Panc1 (cell line): Measurements from ENCODE around the gene G6PC3. TPM values are rescaled to one million over a fixed set of nuclear protein-coding genes. Genes with fewer than 3 reads are reported as not detected.

ENCODE experiments used
- ATAC-seq: fragments of 200-7000 bp; cut with Tn5 transposase; 2 replicates; pipeline ENCODE4 v1.9.1; 2020; ENCODE audit warnings: mild to moderate bottlenecking, moderate library complexity
- BruUV-seq: library from RNA; stranded (reverse); fragments of 400-500 nt; replicated peaks from 2 replicates; lab custom pipeline; 2021; lab: Mats Ljungman, UMichigan
- CTCF ChIA-PET: fragments of 300-600 bp; sonication (Branson Sonifier 250); formaldehyde crosslinking; loops from one replicate; lab custom pipeline; 2022; ENCODE audit warnings: antibody characterized with exemption; lab: Charles Lee
- POLR2A ChIA-PET: fragments of 300-600 bp; sonication (Branson Sonifier 250); formaldehyde crosslinking; loops from one replicate; lab custom pipeline; 2022; ENCODE audit warnings: antibody characterized with exemption; lab: Charles Lee
- DNase-seq: peaks from one replicate; pipeline ENCODE4 v3.0.0-alpha.2; 2010; ENCODE audit warnings: low read depth, low spot score
- H3K27ac ChIP-seq: 2 replicates; pipeline ENCODE4 v1.5.1; 2011; ENCODE audit warnings: mild to moderate bottlenecking, low read length, inconsistent platforms
- H3K27me3 ChIP-seq: fragments of 200-500 bp; sonication (Bioruptor generic); 2 replicates; pipeline ENCODE4 v1.6.0; 2014; ENCODE audit warnings: low read length, inconsistent platforms; ENCODE audit not compliant: control insufficient read depth, insufficient read depth
- H3K36me3 ChIP-seq: fragments of 200-500 bp; sonication (Bioruptor generic); 2 replicates; pipeline ENCODE4 v1.5.1; 2014; ENCODE audit warnings: inconsistent platforms, mild to moderate bottlenecking, low read length, moderate library complexity; ENCODE audit not compliant: control insufficient read depth, insufficient read depth
- H3K4me1 ChIP-seq: 2 replicates; pipeline ENCODE4 v1.5.1; 2011; ENCODE audit warnings: inconsistent platforms, mild to moderate bottlenecking, low read length, moderate library complexity; ENCODE audit not compliant: control insufficient read depth, insufficient read depth
- H3K4me3 ChIP-seq, 2 experiments: 2 replicates each; pipeline ENCODE4 v1.5.1; 2011 to 2012; ENCODE audit warnings: low read depth in 2 of 2, low read length in 2 of 2, mild to moderate bottlenecking in 2 of 2, inconsistent platforms in 1 of 2, moderate library complexity in 1 of 2
- H3K9me3 ChIP-seq: fragments of 200-500 bp; sonication (Bioruptor generic); 2 replicates; pipeline ENCODE4 v1.5.1; 2014; ENCODE audit warnings: low read depth, mild to moderate bottlenecking, inconsistent platforms, low read length, moderate library complexity; ENCODE audit not compliant: control insufficient read depth, insufficient read depth
- POLR2AphosphoS5 ChIP-seq: IDR thresholded peaks from 2 replicates; pipeline ENCODE4 v1.6.1; 2012; ENCODE audit warnings: mild to moderate bottlenecking, low read depth, low read length, moderate library complexity
- SIN3A ChIP-seq: IDR thresholded peaks from 2 replicates; pipeline ENCODE4 v1.6.1; 2012; ENCODE audit warnings: low read depth, mild to moderate bottlenecking, low read length, moderate library complexity, borderline replicate concordance; ENCODE audit not compliant: insufficient read depth
- TCF7L2 ChIP-seq: IDR thresholded peaks from 2 replicates; pipeline ENCODE4 v1.6.1; 2011; ENCODE audit warnings: mild to moderate bottlenecking, low read depth, low read length, inconsistent platforms
- in situ Hi-C: cut with HindIII; loops from 2 replicates; pipeline ENCODE4 v1.10.0; 2016; ENCODE audit warnings: low sequenced_read_pairs, low pct_unique_long_range_greater_than_20kb
- intact Hi-C: fragments of 100-400 bp; cut with micrococcal nuclease; formaldehyde crosslinking; loops from one replicate; pipeline ENCODE4 v1.10.0; 2022; ENCODE audit not compliant: unreplicated experiment
- total RNA-seq: library from RNA; stranded (reverse); gene quantifications from one replicate; pipeline ENCODE4 v1.2.1, GENCODE V29; 2021; ENCODE audit not compliant: unreplicated experiment
- TF ChIP-seq, protein P1 (sequence below): fragments of 450-650 bp; IDR thresholded peaks from 2 replicates; pipeline ENCODE4 v1.5.1; 2017; ENCODE audit warnings: mild to moderate bottlenecking
- TF ChIP-seq, protein P2 (sequence below), 2 experiments: IDR thresholded peaks; 2 replicates each; pipeline ENCODE4 v1.6.1; 2011 to 2012; ENCODE audit warnings: low read depth in 2 of 2, control low read depth in 1 of 2, low read length in 1 of 2, mild to moderate bottlenecking in 1 of 2, moderate library complexity in 1 of 2; ENCODE audit not compliant: insufficient read depth in 1 of 2

The G6PC3 gene
- total RNA-seq, 1 experiment from 2014 or later, result 42.7 TPM

GRCh38 chr17:44118427-44119050, 48.0 kb downstream of the G6PC3 start:
- ChIA-PET CTCF (interaction anchor here (1.3 kb wide), 1 partner anchor 35 kb away, joined by 5 read pairs; no protein-coding TSS in a partner anchor), POLR2A (no interaction called here)
- in situ Hi-C loops (no loop called here), intact Hi-C loops (no loop called here)
- BruUV-seq, result no TSS peak
- H3K4me1 ChIP-seq, result no peaks in the 10 kb centered on the region; the same call in 1 of the 2 replicates
- no peak for ATAC-seq
- no peak overlapping the region for H3K27ac ChIP-seq
- no peaks in the 10 kb centered on the region for H3K9me3 ChIP-seq
- no peaks in the 10 kb centered on the region for H3K36me3 ChIP-seq
- TF ChIP-seq SIN3A (no peak), POLR2AphosphoS5 (no peak), TCF7L2 (no peak)
- TF ChIP-seq, protein P1, sequence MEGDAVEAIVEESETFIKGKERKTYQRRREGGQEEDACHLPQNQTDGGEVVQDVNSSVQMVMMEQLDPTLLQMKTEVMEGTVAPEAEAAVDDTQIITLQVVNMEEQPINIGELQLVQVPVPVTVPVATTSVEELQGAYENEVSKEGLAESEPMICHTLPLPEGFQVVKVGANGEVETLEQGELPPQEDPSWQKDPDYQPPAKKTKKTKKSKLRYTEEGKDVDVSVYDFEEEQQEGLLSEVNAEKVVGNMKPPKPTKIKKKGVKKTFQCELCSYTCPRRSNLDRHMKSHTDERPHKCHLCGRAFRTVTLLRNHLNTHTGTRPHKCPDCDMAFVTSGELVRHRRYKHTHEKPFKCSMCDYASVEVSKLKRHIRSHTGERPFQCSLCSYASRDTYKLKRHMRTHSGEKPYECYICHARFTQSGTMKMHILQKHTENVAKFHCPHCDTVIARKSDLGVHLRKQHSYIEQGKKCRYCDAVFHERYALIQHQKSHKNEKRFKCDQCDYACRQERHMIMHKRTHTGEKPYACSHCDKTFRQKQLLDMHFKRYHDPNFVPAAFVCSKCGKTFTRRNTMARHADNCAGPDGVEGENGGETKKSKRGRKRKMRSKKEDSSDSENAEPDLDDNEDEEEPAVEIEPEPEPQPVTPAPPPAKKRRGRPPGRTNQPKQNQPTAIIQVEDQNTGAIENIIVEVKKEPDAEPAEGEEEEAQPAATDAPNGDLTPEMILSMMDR, result no peak
- TF ChIP-seq, protein P2, sequence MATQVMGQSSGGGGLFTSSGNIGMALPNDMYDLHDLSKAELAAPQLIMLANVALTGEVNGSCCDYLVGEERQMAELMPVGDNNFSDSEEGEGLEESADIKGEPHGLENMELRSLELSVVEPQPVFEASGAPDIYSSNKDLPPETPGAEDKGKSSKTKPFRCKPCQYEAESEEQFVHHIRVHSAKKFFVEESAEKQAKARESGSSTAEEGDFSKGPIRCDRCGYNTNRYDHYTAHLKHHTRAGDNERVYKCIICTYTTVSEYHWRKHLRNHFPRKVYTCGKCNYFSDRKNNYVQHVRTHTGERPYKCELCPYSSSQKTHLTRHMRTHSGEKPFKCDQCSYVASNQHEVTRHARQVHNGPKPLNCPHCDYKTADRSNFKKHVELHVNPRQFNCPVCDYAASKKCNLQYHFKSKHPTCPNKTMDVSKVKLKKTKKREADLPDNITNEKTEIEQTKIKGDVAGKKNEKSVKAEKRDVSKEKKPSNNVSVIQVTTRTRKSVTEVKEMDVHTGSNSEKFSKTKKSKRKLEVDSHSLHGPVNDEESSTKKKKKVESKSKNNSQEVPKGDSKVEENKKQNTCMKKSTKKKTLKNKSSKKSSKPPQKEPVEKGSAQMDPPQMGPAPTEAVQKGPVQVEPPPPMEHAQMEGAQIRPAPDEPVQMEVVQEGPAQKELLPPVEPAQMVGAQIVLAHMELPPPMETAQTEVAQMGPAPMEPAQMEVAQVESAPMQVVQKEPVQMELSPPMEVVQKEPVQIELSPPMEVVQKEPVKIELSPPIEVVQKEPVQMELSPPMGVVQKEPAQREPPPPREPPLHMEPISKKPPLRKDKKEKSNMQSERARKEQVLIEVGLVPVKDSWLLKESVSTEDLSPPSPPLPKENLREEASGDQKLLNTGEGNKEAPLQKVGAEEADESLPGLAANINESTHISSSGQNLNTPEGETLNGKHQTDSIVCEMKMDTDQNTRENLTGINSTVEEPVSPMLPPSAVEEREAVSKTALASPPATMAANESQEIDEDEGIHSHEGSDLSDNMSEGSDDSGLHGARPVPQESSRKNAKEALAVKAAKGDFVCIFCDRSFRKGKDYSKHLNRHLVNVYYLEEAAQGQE (IDR thresholded peaks at IDR 0.05; ENCODE audit: insufficient read depth in 1 of 2, low read depth in 2 of 2, low read length in 1 of 2), result no peak
- H3K4me3 ChIP-seq, result no peak overlapping the region
- H3K27me3 ChIP-seq, result no peaks in the 10 kb centered on the region
- no peak for DNase-seq

DNA sequence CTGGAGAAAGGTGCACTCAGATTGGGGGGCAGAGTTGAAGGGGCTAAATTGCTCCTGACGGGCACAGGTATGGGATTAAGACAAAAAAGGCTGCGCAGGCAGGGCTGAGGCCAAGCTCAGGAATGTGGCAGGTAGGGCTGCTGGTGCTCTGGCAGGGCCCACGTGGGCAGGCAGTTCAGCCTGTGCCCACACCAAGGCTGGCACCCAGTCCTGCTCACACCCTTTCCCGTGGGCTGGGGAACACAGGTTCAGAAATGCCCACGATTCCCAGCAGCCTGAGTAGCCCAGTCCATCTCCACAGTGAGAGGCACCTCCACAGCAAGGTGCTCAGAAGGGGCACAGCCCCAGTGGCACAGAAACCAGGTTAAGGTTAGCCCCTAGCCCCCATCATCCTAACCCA, 48.5 kb downstream of the G6PC3 start:
- Histone ChIP-seq H3K9me3 (no peaks in the 10 kb centered on the region), H3K27me3 (no peaks in the 10 kb centered on the region), H3K4me1 (peaks cover under 1% of the 10 kb centered on the region; the same call in 1 of the 2 replicates), H3K4me3 (no peak overlapping the region), H3K27ac (no peak overlapping the region), H3K36me3 (no peaks in the 10 kb centered on the region)
- ChIA-PET POLR2A (no interaction called here), CTCF (interaction anchor here (1.3 kb wide), 1 partner anchor 36 kb away, joined by 5 read pairs; no protein-coding TSS in a partner anchor)
- no peak for DNase-seq
- TF ChIP-seq, protein P1, result no peak
- TF ChIP-seq TCF7L2 (no peak), SIN3A (no peak), POLR2AphosphoS5 (no peak)
- TF ChIP-seq, protein P2 (IDR thresholded peaks at IDR 0.05; ENCODE audit: insufficient read depth in 1 of 2, low read depth in 2 of 2, low read length in 1 of 2), result no peak
- in situ Hi-C loops (no loop called here), intact Hi-C loops (no loop called here)
- no TSS peak for BruUV-seq
- no peak for ATAC-seq
